Progenitor cell of endocrine pancreas (in vitro differentiated cells): ENCODE data around the gene SIL1. TPM values are rescaled to one million over a fixed set of nuclear protein-coding genes. Genes with fewer than 3 reads are reported as not detected.

ENCODE experiments used
- DNase-seq: peaks from one replicate; pipeline ENCODE4 v3.0.0; 2021; ENCODE audit warnings: low spot score; ENCODE audit not compliant: unreplicated experiment
- H3K27ac Mint-ChIP-seq: 2 replicates; pipeline ENCODE4 v1.8.0; 2021; ENCODE audit warnings: mild to moderate bottlenecking, moderate library complexity, mixed read lengths
- H3K27me3 Mint-ChIP-seq: 2 replicates; pipeline ENCODE4 v1.8.0; 2021; ENCODE audit warnings: mixed read lengths
- H3K36me3 Mint-ChIP-seq: 2 replicates; pipeline ENCODE4 v1.8.0; 2022; ENCODE audit warnings: mixed read lengths; ENCODE audit not compliant: insufficient read depth
- H3K4me1 Mint-ChIP-seq: 2 replicates; pipeline ENCODE4 v1.8.0; 2021; ENCODE audit warnings: low read depth, mixed read lengths
- H3K4me3 Mint-ChIP-seq: 2 replicates; pipeline ENCODE4 v1.8.0; 2021; ENCODE audit warnings: low read depth, mild to moderate bottlenecking, moderate library complexity, mixed read lengths
- H3K9me3 Mint-ChIP-seq: 2 replicates; pipeline ENCODE4 v1.8.0; 2021; ENCODE audit warnings: low read depth, mixed read lengths
- total RNA-seq: library from RNA; stranded (reverse); gene quantifications from 2 replicates; pipeline ENCODE4 v1.2.1, GENCODE V29; 2021
- TF ChIP-seq, protein P1 (sequence below): fragments of 200-600 bp; sonication (generic); IDR thresholded peaks from one replicate; pipeline ENCODE4 v1.5.0; 2021; ENCODE audit warnings: antibody characterized with exemption, mild to moderate bottlenecking; ENCODE audit not compliant: unreplicated experiment

The SIL1 gene
- total RNA-seq, 1 donor from 2014 or later = 26.0 TPM

DNA sequence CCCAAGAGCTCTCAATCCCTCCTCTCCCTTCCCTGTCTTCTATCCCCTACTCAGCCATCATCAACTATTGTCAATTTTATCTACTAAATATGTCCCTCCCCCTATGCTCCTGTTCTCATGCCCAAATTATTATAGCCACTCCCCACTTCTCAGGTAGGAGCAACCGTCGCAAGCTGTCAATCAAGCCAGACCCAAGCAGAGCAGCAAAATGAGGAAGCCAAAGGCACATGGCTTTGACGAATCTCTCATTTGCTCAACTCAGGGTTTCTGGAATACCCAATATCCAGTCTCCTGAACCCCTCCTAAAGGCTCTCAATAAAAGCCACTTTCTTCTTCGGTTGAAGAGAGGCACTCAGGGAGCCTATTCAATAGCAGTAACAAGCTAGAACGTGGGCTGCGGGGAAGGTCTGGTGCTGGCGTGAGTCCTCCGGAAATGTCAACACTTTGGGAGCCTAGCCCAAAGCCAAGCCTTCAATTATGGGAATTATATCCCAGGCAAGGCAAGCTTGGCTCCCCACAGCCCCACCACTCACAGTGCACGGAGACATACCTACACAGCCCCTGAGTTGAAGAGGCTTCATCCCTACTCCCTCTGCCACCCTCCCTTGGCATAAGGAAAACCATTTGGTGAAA lies 47.7 kb downstream of the SIL1 start:
- H3K36me3 Mint-ChIP-seq = no peaks in the 10 kb centered on the region
- TF ChIP-seq, protein P1, sequence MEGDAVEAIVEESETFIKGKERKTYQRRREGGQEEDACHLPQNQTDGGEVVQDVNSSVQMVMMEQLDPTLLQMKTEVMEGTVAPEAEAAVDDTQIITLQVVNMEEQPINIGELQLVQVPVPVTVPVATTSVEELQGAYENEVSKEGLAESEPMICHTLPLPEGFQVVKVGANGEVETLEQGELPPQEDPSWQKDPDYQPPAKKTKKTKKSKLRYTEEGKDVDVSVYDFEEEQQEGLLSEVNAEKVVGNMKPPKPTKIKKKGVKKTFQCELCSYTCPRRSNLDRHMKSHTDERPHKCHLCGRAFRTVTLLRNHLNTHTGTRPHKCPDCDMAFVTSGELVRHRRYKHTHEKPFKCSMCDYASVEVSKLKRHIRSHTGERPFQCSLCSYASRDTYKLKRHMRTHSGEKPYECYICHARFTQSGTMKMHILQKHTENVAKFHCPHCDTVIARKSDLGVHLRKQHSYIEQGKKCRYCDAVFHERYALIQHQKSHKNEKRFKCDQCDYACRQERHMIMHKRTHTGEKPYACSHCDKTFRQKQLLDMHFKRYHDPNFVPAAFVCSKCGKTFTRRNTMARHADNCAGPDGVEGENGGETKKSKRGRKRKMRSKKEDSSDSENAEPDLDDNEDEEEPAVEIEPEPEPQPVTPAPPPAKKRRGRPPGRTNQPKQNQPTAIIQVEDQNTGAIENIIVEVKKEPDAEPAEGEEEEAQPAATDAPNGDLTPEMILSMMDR = no peak
- no peak for DNase-seq
- peaks cover 8% of the 10 kb centered on the region for H3K4me1 Mint-ChIP-seq
- H3K27me3 Mint-ChIP-seq = no peaks in the 10 kb centered on the region
- no peak overlapping the region for H3K4me3 Mint-ChIP-seq
- no peak overlapping the region for H3K27ac Mint-ChIP-seq
- no peaks in the 10 kb centered on the region for H3K9me3 Mint-ChIP-seq

DNA sequence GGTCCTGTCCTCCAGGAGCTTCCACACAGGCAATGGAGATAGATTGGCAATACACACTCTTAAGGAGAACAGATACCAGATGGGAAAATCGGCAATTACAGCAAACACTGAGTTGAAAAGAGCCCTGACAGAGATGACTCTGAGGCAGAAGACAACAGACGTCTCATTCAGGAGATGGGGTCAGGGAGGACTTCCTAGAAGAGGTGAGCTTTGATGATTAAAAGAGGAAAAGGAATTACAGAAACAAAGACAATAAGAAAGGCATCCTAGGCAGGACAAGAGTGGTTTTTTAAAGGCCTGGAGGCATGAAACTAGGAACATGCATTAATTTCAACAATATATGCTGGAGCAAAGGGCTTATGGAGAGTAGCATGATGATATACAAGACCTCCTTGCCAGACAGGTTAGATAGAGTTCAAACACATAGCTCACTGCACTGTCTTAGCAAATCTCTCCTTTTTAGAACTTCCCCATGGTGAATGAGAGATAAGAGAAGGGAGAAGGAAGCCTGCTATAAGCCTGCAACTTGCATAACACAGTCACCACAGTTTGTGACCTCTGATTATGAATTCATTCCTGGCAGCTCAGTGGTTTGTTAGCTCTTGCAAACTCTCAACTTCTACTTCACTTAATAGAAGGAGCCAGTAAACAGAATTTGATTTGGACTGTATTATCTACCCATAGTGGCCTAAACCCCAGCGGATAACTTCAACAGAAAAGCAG lies 48.5 kb downstream of the SIL1 start:
- peaks cover 8% of the 10 kb centered on the region for H3K4me1 Mint-ChIP-seq
- no peaks in the 10 kb centered on the region for H3K9me3 Mint-ChIP-seq
- H3K27me3 Mint-ChIP-seq = no peaks in the 10 kb centered on the region
- H3K4me3 Mint-ChIP-seq = no peak overlapping the region
- no peaks in the 10 kb centered on the region for H3K36me3 Mint-ChIP-seq
- TF ChIP-seq, protein P1 = no peak
- DNase-seq = no peak
- no peak overlapping the region for H3K27ac Mint-ChIP-seq

DNA sequence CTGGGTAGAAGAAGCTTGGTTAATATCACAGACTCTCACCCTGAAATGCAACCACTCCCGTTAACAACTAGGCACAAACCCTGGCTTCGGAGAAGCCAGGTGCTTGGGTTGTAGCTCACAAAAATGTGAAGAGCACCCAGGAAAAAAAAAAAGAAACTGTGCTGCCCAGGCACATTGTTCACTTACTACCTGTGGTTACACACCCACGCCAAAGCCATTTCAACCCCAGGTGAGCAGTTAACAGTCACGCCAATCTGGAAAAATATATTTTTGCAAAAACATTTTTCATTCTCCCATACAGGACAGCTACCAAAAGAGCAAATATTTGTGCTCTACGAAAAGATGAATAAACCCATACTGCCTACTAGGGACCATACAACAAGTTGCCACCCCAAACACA lies 49.2 kb downstream of the SIL1 start:
- H3K27me3 Mint-ChIP-seq = no peaks in the 10 kb centered on the region
- TF ChIP-seq, protein P1 = no peak
- DNase-seq = no peak
- H3K27ac Mint-ChIP-seq = no peak overlapping the region
- peaks cover 7% of the 10 kb centered on the region for H3K4me1 Mint-ChIP-seq
- no peaks in the 10 kb centered on the region for H3K36me3 Mint-ChIP-seq
- H3K9me3 Mint-ChIP-seq = no peaks in the 10 kb centered on the region
- no peak overlapping the region for H3K4me3 Mint-ChIP-seq

DNA sequence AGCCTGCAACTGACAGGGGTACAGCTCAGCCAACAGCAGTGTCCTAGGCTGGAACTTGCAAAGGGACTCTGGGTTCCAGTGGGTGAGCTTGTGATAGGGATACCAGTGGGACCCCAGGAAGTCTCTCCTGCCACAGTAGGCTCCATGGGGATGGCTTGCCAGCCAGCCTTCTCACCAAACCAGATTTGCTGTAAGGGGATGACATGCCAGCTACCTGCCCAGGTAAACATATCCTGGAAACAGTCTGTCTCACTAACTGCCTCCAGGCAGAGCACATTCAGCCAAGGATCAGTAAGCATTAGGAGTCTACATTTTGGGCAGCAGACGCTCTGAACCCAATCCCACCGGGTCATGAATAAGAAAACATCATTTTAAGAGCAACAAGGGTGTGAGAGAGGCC lies 49.9 kb downstream of the SIL1 start:
- Mint-ChIP-seq H3K27me3 (no peaks in the 10 kb centered on the region), H3K36me3 (no peaks in the 10 kb centered on the region), H3K27ac (no peak overlapping the region), H3K4me1 (peaks cover 5% of the 10 kb centered on the region), H3K4me3 (no peak overlapping the region), H3K9me3 (no peaks in the 10 kb centered on the region)
- TF ChIP-seq, protein P1 = no peak
- DNase-seq = no peak

DNA sequence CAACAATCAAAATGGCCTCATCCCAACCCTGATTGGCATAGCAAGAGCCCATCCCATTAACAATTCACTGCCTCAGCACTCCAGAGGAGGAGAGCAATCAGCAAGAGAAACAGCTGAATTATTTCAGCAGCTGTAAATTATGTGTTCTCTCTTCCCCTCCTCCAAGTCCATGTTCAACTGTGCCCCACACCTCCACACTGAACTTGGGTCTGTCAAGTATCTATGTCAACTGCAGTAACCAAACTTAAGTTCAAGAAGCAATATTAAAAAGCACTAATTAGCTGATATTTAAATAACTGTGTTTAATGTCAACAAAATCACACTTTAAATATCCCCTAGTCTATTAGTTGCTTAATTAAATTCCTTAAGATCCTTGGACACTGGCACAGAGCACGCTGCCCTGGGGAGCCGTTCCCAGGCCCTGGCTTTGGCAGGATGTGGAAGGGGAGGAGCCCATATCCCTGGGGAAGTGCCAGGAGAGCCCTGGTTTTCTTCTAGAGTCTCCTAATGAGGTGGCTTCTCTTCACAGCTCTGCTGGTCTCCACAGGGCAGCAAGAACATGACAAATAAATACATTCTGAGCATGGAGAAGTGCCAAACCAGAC lies 50.6 kb downstream of the SIL1 start:
- TF ChIP-seq, protein P1 = no peak
- Mint-ChIP-seq H3K4me1 (peaks cover 5% of the 10 kb centered on the region), H3K36me3 (no peaks in the 10 kb centered on the region), H3K4me3 (no peak overlapping the region), H3K27ac (peak overlapping the region; percentile 73), H3K27me3 (no peaks in the 10 kb centered on the region), H3K9me3 (no peaks in the 10 kb centered on the region)
- no peak for DNase-seq
